Karpas-422 (cell line): ENCODE results near the gene ZNF426. TPM values are rescaled to one million over a fixed set of nuclear protein-coding genes. Genes with fewer than 3 reads are reported as not detected.
"Not testable (repeated sequence)": the region's sequence is repeated elsewhere in the genome, so short reads cannot be mapped to it uniquely, and the experiment has no call there.

Source experiments
- DNase-seq: peaks from one replicate; pipeline ENCODE4 v3.0.0-alpha.2; 2015
- H2AFZ ChIP-seq: fragments of 200-600 bp; sonication (generic); 2 replicates; pipeline ENCODE4 v1.6.1; 2014; ENCODE audit warnings: antibody characterized with exemption, low read length, mixed read lengths
- H3K27ac ChIP-seq: fragments of 200-600 bp; sonication (generic); 2 replicates; pipeline ENCODE4 v1.5.1; 2014; ENCODE audit warnings: mild to moderate bottlenecking, low read length, moderate library complexity
- H3K27me3 ChIP-seq: fragments of 200-600 bp; sonication (generic); 2 replicates; pipeline ENCODE4 v1.6.1; 2014; ENCODE audit warnings: low read length, mixed read lengths
- H3K36me3 ChIP-seq: fragments of 200-600 bp; sonication (generic); 2 replicates; pipeline ENCODE4 v1.6.1; 2014; ENCODE audit warnings: low read length, mixed read lengths; ENCODE audit not compliant: insufficient read depth
- H3K4me1 ChIP-seq: fragments of 200-600 bp; sonication (generic); 2 replicates; pipeline ENCODE4 v1.6.1; 2014; ENCODE audit warnings: mild to moderate bottlenecking, low read length, mixed read lengths
- H3K4me2 ChIP-seq: fragments of 200-600 bp; sonication (generic); 2 replicates; pipeline ENCODE4 v1.6.1; 2014; ENCODE audit warnings: low read length, low read depth, mild to moderate bottlenecking; ENCODE audit not compliant: poor library complexity, severe bottlenecking
- H3K4me3 ChIP-seq: fragments of 200-600 bp; sonication (generic); 2 replicates; pipeline ENCODE4 v1.5.1; 2014; ENCODE audit warnings: mild to moderate bottlenecking, antibody characterized with exemption, low read length, mixed read lengths
- H3K79me2 ChIP-seq: fragments of 200-600 bp; sonication (generic); 2 replicates; pipeline ENCODE4 v1.6.1; 2014; ENCODE audit warnings: mild to moderate bottlenecking, low read length, mixed read lengths
- H3K9ac ChIP-seq: fragments of 200-600 bp; sonication (generic); 2 replicates; pipeline ENCODE4 v1.6.0; 2014; ENCODE audit warnings: low read length
- H3K9me2 ChIP-seq: fragments of 200-600 bp; sonication (generic), shearing (Covaris generic); replicated peaks from 2 replicates; pipeline ENCODE4 v1.6.0; 2014; ENCODE audit warnings: mild to moderate bottlenecking, low read length, moderate library complexity; ENCODE audit not compliant: insufficient read depth
- H3K9me3 ChIP-seq: fragments of 300-700, 200-600 bp; sonication (generic); 2 replicates; pipeline ENCODE4 v1.6.1; 2014; ENCODE audit warnings: low read length, mixed read lengths
- H4K20me1 ChIP-seq: fragments of 200-600 bp; sonication (generic); 2 replicates; pipeline ENCODE4 v1.6.1; 2014; ENCODE audit warnings: mild to moderate bottlenecking, antibody characterized with exemption, low read length, low read depth; ENCODE audit not compliant: insufficient read depth
- total RNA-seq: library from RNA; depleted of rRNA; stranded (reverse); fragments of >200 nt; shearing (Covaris generic); gene quantifications from 2 replicates; pipeline ENCODE4 v1.2.3, GENCODE V29; 2014; ENCODE audit warnings: low replicate concordance

The ZNF426 gene
- total RNA-seq, 1 experiment from 2014 or later: 5.7 TPM

- Histone ChIP-seq H3K9ac (no peak overlapping the region), H3K4me3 (no peak overlapping the region), H3K4me2 (no peak overlapping the region), H3K27me3 (no peaks in the 10 kb centered on the region), H3K36me3 (peaks cover 96% of the 10 kb centered on the region), H2AFZ (no peak overlapping the region), H3K27ac (no peak overlapping the region), H3K9me3 (peaks cover 67% of the 10 kb centered on the region), H3K9me2 (no peaks in the 10 kb centered on the region), H3K79me2 (peaks cover 75% of the 10 kb centered on the region), H4K20me1 (no peaks in the 10 kb centered on the region), H3K4me1 (no peaks in the 10 kb centered on the region)
- DNase-seq: peak; percentile 68
Measured at GRCh38 chr19:9565900-9566705, 27.7 kb upstream of the ZNF426 start.

DNA sequence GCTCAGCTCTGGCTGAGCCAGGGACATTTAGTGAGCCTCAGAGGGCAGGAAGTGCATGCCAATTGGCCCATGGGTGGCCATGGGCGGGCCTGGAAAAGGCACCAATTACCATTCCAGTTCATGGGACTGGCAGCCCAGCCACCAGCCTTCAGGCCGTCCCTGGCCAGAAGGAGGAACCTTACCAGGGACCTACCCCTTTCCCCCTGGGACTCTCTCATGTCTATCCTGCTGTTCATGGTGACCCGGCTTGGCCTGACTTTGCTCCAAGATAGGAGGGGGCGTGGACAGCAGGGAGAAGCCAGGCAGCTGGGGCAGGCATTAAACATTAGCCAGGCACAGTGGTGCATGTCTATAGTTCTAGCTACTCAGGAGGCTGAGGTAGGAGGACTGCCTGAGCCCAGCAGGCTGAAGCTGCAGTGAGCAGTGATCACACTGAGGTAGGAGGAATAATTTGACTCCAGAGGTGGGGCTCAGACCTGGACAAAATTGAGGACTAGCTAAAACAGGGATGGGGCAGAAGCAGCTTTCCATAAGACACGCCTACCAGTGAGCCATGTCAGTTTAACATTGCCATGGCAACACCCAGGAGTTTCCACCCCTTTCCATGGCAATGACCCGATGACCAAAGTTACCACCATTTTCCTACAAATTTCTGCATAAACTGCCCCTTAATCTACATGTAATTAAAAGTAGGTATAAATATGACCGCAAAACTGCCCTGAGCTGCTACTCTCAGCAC is 14.3 kb upstream of the ZNF426 start:
- no peaks in the 10 kb centered on the region for H3K4me1 ChIP-seq
- H3K4me3 ChIP-seq: no peak overlapping the region
- H3K4me2 ChIP-seq: no peak overlapping the region
- no peaks in the 10 kb centered on the region; the same call in none of the 2 replicates for H3K9me3 ChIP-seq
- no peaks in the 10 kb centered on the region for H3K79me2 ChIP-seq
- no peaks in the 10 kb centered on the region for H3K27me3 ChIP-seq
- no peak overlapping the region for H3K9ac ChIP-seq
- peaks cover 7% of the 10 kb centered on the region; the same call in 1 of the 2 replicates for H3K36me3 ChIP-seq
- H3K9me2 ChIP-seq: no peaks in the 10 kb centered on the region
- H2AFZ ChIP-seq: no peak overlapping the region
- H4K20me1 ChIP-seq: no peaks in the 10 kb centered on the region
- H3K27ac ChIP-seq: no peak overlapping the region
- no peak for DNase-seq

DNA sequence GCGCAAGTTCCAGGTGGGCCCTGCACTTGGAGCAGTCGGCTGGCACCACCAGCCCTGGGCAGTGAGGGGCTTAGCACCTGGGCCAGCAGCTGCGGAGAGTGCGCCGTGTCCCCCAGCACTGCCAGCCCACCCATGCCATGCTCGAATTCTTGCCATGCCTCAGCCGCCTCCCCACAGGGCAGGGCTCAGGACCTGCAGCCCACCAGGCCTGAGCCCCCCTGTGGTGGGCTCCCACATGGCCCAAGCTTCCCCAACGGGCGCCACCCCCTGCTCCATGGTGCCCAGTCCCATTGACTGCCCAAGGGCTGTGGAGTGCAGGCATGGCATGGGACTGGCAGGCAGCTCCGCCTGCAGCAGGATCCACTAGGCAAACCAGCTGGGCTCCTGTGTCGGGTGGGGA is 9.4 kb upstream of the ZNF426 start:
- H3K4me1 ChIP-seq: no peaks in the 10 kb centered on the region
- H3K36me3 ChIP-seq: no peaks in the 10 kb centered on the region; the same call in 1 of the 2 replicates
- H3K4me2 ChIP-seq: no peak overlapping the region
- no peaks in the 10 kb centered on the region for H3K79me2 ChIP-seq
- H2AFZ ChIP-seq: no peak overlapping the region
- H3K4me3 ChIP-seq: no peak overlapping the region
- H3K27me3 ChIP-seq: no peaks in the 10 kb centered on the region
- H4K20me1 ChIP-seq: no peaks in the 10 kb centered on the region
- H3K9ac ChIP-seq: no peak overlapping the region
- H3K9me3 ChIP-seq: no peaks in the 10 kb centered on the region; the same call in 1 of the 2 replicates
- DNase-seq: no peak
- no peaks in the 10 kb centered on the region for H3K9me2 ChIP-seq
- H3K27ac ChIP-seq: no peak overlapping the region

DNA sequence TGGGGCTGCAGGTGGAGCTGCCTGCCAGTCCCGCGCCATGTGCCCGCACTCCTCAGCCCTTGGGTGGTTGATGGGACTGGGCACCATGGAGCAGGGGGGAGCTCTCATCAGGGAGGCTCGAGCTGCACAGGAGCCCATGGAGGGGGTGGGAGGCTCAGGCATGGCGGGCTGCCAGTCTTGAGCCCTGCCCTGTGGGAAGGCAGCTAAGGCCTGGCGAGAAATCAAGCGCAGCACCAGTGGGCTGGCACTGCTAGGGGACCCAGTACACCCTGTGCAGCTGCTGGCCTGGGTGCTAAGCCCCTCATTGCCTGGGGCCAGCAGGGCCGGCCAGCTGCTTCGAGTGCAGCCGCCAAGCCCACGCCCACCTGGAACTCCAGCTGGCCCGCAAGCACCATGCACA is 2.8 kb upstream of the ZNF426 start:
- H3K4me2 ChIP-seq, H3K9ac ChIP-seq, DNase-seq, H3K27ac ChIP-seq, H3K36me3 ChIP-seq, H3K27me3 ChIP-seq, H3K4me3 ChIP-seq, H3K4me1 ChIP-seq, H2AFZ ChIP-seq, H4K20me1 ChIP-seq, H3K9me2 ChIP-seq, H3K9me3 ChIP-seq: not testable (repeated sequence)
- H3K79me2 ChIP-seq: peaks cover 15% of the 10 kb centered on the region

DNA sequence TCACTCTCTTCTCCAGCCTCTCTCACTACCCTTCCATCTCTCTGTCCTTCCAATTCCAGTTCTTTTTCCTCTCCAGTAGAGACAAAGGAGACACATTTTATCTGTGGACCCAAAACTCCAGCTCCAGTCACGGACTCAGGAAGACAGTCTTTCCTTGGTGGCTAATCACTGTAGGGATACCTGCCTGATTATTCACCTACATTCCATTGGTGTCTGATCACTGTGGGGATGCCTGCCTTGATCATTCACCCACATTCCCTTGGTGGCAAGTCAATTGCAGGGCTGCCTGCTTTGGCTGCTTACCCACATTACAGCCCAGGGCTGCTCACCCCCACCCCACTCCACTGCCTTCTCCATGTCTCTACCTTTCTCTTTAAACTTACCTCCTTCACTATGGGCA is 1.5 kb upstream of the ZNF426 start:
- H3K9me2 ChIP-seq, H3K4me1 ChIP-seq, H3K27ac ChIP-seq, H3K4me2 ChIP-seq, H2AFZ ChIP-seq, H3K4me3 ChIP-seq, H3K27me3 ChIP-seq, H4K20me1 ChIP-seq, DNase-seq, H3K9me3 ChIP-seq, H3K9ac ChIP-seq: not testable (repeated sequence)
- Histone ChIP-seq H3K36me3 (peaks cover 16% of the 10 kb centered on the region), H3K79me2 (peaks cover 20% of the 10 kb centered on the region)

DNA sequence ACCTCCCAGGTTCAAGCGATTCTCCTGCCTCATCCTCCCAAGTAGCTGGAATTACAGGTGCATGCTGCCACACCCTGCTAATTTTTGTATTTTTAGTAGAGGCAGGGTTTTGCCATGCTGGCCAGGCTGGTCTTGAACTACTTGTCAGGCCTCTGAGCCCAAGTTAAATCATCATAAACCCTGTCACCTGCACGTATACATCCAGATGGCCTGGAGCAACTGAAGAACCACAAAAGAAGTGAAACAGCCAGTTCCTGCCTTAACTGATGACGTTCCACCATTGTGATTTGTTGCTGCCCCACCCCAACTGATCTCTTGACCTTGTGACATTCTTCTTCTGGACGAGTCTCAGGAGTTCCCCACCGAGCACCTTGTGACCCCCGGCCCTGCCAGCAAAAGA is 756 bp upstream of the ZNF426 start:
- peak overlapping the region; percentile 74; the same call in 1 of the 2 replicates for H3K4me3 ChIP-seq
- H3K9me2 ChIP-seq, H3K27ac ChIP-seq, DNase-seq, H2AFZ ChIP-seq, H3K9me3 ChIP-seq, H3K27me3 ChIP-seq, H4K20me1 ChIP-seq, H3K9ac ChIP-seq, H3K4me1 ChIP-seq: not testable (repeated sequence)
- peak overlapping the region; percentile 69 for H3K4me2 ChIP-seq
- peaks cover 20% of the 10 kb centered on the region for H3K79me2 ChIP-seq
- H3K36me3 ChIP-seq: peaks cover 20% of the 10 kb centered on the region

DNA sequence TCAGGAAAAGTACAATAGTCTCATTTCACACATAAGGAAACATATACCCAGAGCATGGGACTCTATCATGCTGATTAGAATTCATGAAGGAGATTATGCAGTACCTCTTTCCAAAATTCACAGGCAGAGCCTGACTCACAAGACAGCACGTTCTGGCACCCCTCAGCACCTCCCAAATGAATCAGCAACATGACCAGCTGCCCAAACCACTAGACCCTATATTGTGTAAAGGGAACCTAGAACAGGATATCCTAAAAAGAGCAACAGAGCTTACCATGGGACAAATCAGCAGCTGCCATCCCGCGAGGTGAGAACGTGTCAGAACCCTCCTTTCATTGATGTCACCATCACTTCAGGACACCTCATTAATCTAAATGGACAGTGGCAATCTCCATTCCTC is 2.5 kb downstream of the ZNF426 start:
- no peak overlapping the region for H3K27ac ChIP-seq
- H3K79me2 ChIP-seq: peaks cover 20% of the 10 kb centered on the region
- H3K4me3 ChIP-seq: no peak overlapping the region
- no peak overlapping the region for H2AFZ ChIP-seq
- no peak overlapping the region for H3K9ac ChIP-seq
- H3K4me2 ChIP-seq: no peak overlapping the region
- no peaks in the 10 kb centered on the region for H3K27me3 ChIP-seq
- H3K9me2 ChIP-seq: no peaks in the 10 kb centered on the region
- DNase-seq: no peak
- H3K36me3 ChIP-seq: peaks cover 51% of the 10 kb centered on the region
- peaks cover 15% of the 10 kb centered on the region for H3K9me3 ChIP-seq
- no peaks in the 10 kb centered on the region for H3K4me1 ChIP-seq
- no peaks in the 10 kb centered on the region for H4K20me1 ChIP-seq

DNA sequence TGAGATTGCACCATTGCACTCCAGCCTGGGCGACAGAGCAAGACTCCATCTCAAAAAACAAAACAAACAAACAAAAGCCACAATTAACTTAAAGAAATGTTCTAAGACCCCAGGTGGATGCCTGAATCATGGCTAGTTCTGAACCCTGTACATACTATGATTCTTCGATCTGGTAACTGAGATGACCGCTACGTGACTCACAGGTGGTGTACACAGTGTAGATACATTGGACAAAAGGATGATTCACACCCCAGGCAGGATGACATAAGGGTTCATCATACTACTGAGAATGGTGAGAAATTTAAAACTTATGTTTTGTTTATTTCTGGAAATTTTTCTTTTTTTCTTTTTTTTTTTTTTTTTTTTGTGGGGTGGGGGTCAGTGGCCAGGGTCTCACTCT is 6.5 kb downstream of the ZNF426 start:
- Histone ChIP-seq H3K9me2 (no peaks in the 10 kb centered on the region), H3K36me3 (peaks cover 87% of the 10 kb centered on the region), H3K27ac (no peak overlapping the region), H3K9me3 (peaks cover 46% of the 10 kb centered on the region), H3K79me2 (0 out of 2 replicates have a peak, but pooled peaks cover 5% of the 10 kb centered on the region), H3K4me3 (no peak overlapping the region), H3K4me2 (no peak overlapping the region), H3K9ac (no peak overlapping the region), H3K27me3 (no peaks in the 10 kb centered on the region), H2AFZ (no peak overlapping the region), H4K20me1 (no peaks in the 10 kb centered on the region), H3K4me1 (no peaks in the 10 kb centered on the region)
- no peak for DNase-seq
